Caco-2 (cell line): ENCODE results near the gene LIN9. TPM values are rescaled to one million over a fixed set of nuclear protein-coding genes. Genes with fewer than 3 reads are reported as not detected.

Experiments used
- Bru-seq: library from RNA; stranded (reverse); fragments of 400-500 nt; gene quantifications from one replicate; lab custom pipeline; 2021; lab: Mats Ljungman, UMichigan
- BruChase-seq, 2 experiments: library from RNA; stranded (reverse); fragments of 400-500 nt; gene quantifications; one replicate each; lab custom pipeline; 2021; lab: Mats Ljungman, UMichigan
- BruUV-seq: library from RNA; stranded (reverse); fragments of 400-500 nt; replicated peaks from 2 replicates; lab custom pipeline; 2021; lab: Mats Ljungman, UMichigan
- CTCF ChIA-PET: fragments of 300-600 bp; sonication (Branson Sonifier 250); formaldehyde crosslinking; loops from one replicate; lab custom pipeline; 2022; ENCODE audit warnings: antibody characterized with exemption; lab: Charles Lee
- POLR2A ChIA-PET: fragments of 300-600 bp; sonication (Branson Sonifier 250); formaldehyde crosslinking; loops from one replicate; lab custom pipeline; 2022; ENCODE audit warnings: antibody characterized with exemption; lab: Charles Lee
- DNase-seq, 2 experiments: peaks; one replicate each; pipeline versions ENCODE4 v3.0.0 to v3.0.0-alpha.2; 2020 to 2022
- H3K27me3 ChIP-seq: replicated peaks from 2 replicates; pipeline ENCODE4 v1.6.0; 2011; ENCODE audit warnings: low read length; ENCODE audit not compliant: control insufficient read depth, insufficient read depth
- H3K36me3 ChIP-seq: 2 replicates; pipeline ENCODE4 v1.5.1; 2011; ENCODE audit warnings: low read length; ENCODE audit not compliant: control insufficient read depth, insufficient read depth
- H3K4me1 ChIP-seq: fragments of 250-450 bp; sonication (Bioruptor Pico); 2 replicates; pipeline ENCODE4 v1.5.1; 2020; ENCODE audit warnings: mild to moderate bottlenecking
- H3K4me3 ChIP-seq: 2 replicates; pipeline ENCODE4 v1.5.1; 2011; ENCODE audit warnings: low read depth, mild to moderate bottlenecking, control low read depth, low read length
- H3K9me3 ChIP-seq: fragments of 250-450 bp; sonication (Bioruptor Pico); 2 replicates; pipeline ENCODE4 v1.5.1; 2020; ENCODE audit warnings: mild to moderate bottlenecking, moderate library complexity
- H3K27ac Mint-ChIP-seq: one replicate; pipeline ENCODE4 v1.8.0; 2022; ENCODE audit warnings: mixed read lengths; ENCODE audit not compliant: unreplicated experiment
- H3K27me3 Mint-ChIP-seq: one replicate; pipeline ENCODE4 v1.8.0; 2022; ENCODE audit warnings: mixed read lengths; ENCODE audit not compliant: insufficient read depth, unreplicated experiment
- H3K36me3 Mint-ChIP-seq: one replicate; pipeline ENCODE4 v1.8.0; 2022; ENCODE audit warnings: mild to moderate bottlenecking, mixed read lengths; ENCODE audit not compliant: insufficient read depth, unreplicated experiment
- H3K4me1 Mint-ChIP-seq: one replicate; pipeline ENCODE4 v1.8.0; 2022; ENCODE audit warnings: low read depth, mixed read lengths; ENCODE audit not compliant: unreplicated experiment
- H3K4me3 Mint-ChIP-seq: one replicate; pipeline ENCODE4 v1.8.0; 2022; ENCODE audit warnings: mild to moderate bottlenecking, moderate library complexity, mixed read lengths; ENCODE audit not compliant: unreplicated experiment
- H3K9me3 Mint-ChIP-seq: one replicate; pipeline ENCODE4 v1.8.0; 2022; ENCODE audit warnings: mixed read lengths; ENCODE audit not compliant: unreplicated experiment
- intact Hi-C: fragments of 100-400 bp; cut with micrococcal nuclease; formaldehyde crosslinking; loops from one replicate; pipeline ENCODE4 v1.10.0; 2022; ENCODE audit not compliant: unreplicated experiment
- long read RNA-seq: library from polyadenylated mRNA; stranded (forward); transcript quantifications from one replicate; pipeline ENCODE4 v2.0.0, GENCODE V29; 2022
- total RNA-seq: library from RNA; stranded (reverse); gene quantifications from 2 replicates; pipeline ENCODE4 v1.2.3, GENCODE V29; 2022
- TF ChIP-seq, protein P1 (sequence below), 2 experiments: fragments of 200-600 bp in 1 of 2; IDR thresholded peaks; 1 replicate in 1 of 2; 2 replicates in 1 of 2; pipeline versions ENCODE4 v1.5.1 to v1.8.0; 2011 to 2022; ENCODE audit warnings: antibody characterized with exemption in 1 of 2, control low read depth in 1 of 2, inconsistent platforms in 1 of 2, low read depth in 1 of 2, low read length in 1 of 2, mild to moderate bottlenecking in 1 of 2, moderate library complexity in 1 of 2; ENCODE audit not compliant: insufficient read depth in 1 of 2, severe bottlenecking in 1 of 2, unreplicated experiment in 1 of 2

LIN9 gene, protein sequence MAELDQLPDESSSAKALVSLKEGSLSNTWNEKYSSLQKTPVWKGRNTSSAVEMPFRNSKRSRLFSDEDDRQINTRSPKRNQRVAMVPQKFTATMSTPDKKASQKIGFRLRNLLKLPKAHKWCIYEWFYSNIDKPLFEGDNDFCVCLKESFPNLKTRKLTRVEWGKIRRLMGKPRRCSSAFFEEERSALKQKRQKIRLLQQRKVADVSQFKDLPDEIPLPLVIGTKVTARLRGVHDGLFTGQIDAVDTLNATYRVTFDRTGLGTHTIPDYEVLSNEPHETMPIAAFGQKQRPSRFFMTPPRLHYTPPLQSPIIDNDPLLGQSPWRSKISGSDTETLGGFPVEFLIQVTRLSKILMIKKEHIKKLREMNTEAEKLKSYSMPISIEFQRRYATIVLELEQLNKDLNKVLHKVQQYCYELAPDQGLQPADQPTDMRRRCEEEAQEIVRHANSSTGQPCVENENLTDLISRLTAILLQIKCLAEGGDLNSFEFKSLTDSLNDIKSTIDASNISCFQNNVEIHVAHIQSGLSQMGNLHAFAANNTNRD
- 11.0 and 12.2 TPM in 2 replicates for total RNA-seq
- percentile 70 among the genes with signal in this experiment for Bru-seq, nascent RNA
- percentile 69 among the genes with signal in this experiment for BruChase-seq, experiment 1, labeled RNA remaining after a 2-hour chase
- percentile 61 among the genes with signal in this experiment for BruChase-seq, experiment 2, labeled RNA remaining after a 6-hour chase
- long read RNA-seq, transcript LIN9-201 (15 exons, 3,567 nt) = major isoform, 8 of 24 reads
- long read RNA-seq, partial matches to known transcripts = 5 of 24 reads
- long read RNA-seq, other reads (novel, unspliced or antisense) = 7 of 24 reads

- H3K36me3 ChIP-seq = no peaks in the 10 kb centered on the region
- ChIA-PET CTCF (interaction anchor here (1.0 to 1.6 kb wide), 4 partner anchors 24 to 183 kb away, joined by 3 to 8 read pairs (median 5); partner anchors contain the start of gene PARP1), POLR2A (interaction anchor here (0.6 to 1.2 kb wide), 8 partner anchors 14 to 1055 kb away, joined by 3 to 13 read pairs (median 4); partner anchors contain the start of genes H3-3A and PYCR2)
- peak; percentile 94 to 95 for DNase-seq
- intact Hi-C loops = loop anchor here (1.0 to 5.0 kb wide), 2 partner anchors 24 to 98 kb away; partner anchors contain the start of gene PARP1
- Mint-ChIP-seq H3K4me1 (peaks cover 23% of the 10 kb centered on the region), H3K27ac (peak within 1 kb of the TSS; percentile 88), H3K9me3 (no peaks in the 10 kb centered on the region), H3K27me3 (no peaks in the 10 kb centered on the region), H3K36me3 (no peaks in the 10 kb centered on the region), H3K4me3 (peak within 1 kb of the TSS; percentile 78)
- peak within 1 kb of the TSS; percentile 100 for H3K4me3 ChIP-seq
- TF ChIP-seq, protein P1, sequence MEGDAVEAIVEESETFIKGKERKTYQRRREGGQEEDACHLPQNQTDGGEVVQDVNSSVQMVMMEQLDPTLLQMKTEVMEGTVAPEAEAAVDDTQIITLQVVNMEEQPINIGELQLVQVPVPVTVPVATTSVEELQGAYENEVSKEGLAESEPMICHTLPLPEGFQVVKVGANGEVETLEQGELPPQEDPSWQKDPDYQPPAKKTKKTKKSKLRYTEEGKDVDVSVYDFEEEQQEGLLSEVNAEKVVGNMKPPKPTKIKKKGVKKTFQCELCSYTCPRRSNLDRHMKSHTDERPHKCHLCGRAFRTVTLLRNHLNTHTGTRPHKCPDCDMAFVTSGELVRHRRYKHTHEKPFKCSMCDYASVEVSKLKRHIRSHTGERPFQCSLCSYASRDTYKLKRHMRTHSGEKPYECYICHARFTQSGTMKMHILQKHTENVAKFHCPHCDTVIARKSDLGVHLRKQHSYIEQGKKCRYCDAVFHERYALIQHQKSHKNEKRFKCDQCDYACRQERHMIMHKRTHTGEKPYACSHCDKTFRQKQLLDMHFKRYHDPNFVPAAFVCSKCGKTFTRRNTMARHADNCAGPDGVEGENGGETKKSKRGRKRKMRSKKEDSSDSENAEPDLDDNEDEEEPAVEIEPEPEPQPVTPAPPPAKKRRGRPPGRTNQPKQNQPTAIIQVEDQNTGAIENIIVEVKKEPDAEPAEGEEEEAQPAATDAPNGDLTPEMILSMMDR (IDR thresholded peaks at IDR 0.05; ENCODE audit: insufficient read depth in 1 of 2, low read depth in 1 of 2, low read length in 1 of 2, severe bottlenecking in 1 of 2, unreplicated experiment in 1 of 2) = peak in 1 of 2 experiments; percentile 0
- no peaks in the 10 kb centered on the region for H3K9me3 ChIP-seq
- no TSS peak for BruUV-seq
- peaks cover 19% of the 10 kb centered on the region for H3K4me1 ChIP-seq
- no peaks in the 10 kb centered on the region for H3K27me3 ChIP-seq
These were observed at the start of gene LIN9 for GRCh38 chr1:226308723-226309397. Gene LIN9 (minus strand): TSS chr1:226309164. CDS start chr1:226309139, 25 bp downstream.

GRCh38 chr1:226357416-226357815 is 48.5 kb upstream of the LIN9 start:
- H3K4me1 Mint-ChIP-seq = no peaks in the 10 kb centered on the region
- intact Hi-C loops = no loop called here
- Histone ChIP-seq H3K4me1 (no peaks in the 10 kb centered on the region), H3K9me3 (no peaks in the 10 kb centered on the region), H3K4me3 (no peak overlapping the region), H3K27me3 (no peaks in the 10 kb centered on the region), H3K36me3 (no peaks in the 10 kb centered on the region; the same call in none of the 2 replicates)
- no peak overlapping the region for H3K27ac Mint-ChIP-seq
- POLR2A ChIA-PET = no interaction called here
- TF ChIP-seq, protein P1 (IDR thresholded peaks at IDR 0.05; ENCODE audit: insufficient read depth in 1 of 2, low read depth in 1 of 2, low read length in 1 of 2, severe bottlenecking in 1 of 2, unreplicated experiment in 1 of 2) = no peak
- H3K9me3 Mint-ChIP-seq = no peaks in the 10 kb centered on the region
- CTCF ChIA-PET = no interaction called here
- no TSS peak for BruUV-seq
- H3K4me3 Mint-ChIP-seq = no peak overlapping the region
- no peak for DNase-seq
- no peaks in the 10 kb centered on the region for H3K27me3 Mint-ChIP-seq
- H3K36me3 Mint-ChIP-seq = peaks cover 36% of the 10 kb centered on the region
